GM15510 (cell line): Measurements from ENCODE around the gene SLC19A1.

Experiments
- POLR2A ChIP-seq: IDR thresholded peaks from 3 replicates; pipeline ENCODE4 v1.6.1; 2011; ENCODE audit warnings: borderline replicate concordance; ENCODE audit not compliant: insufficient read length; ENCODE audit errors: extremely low read depth

SLC19A1 gene

GRCh38 chr21:45514311-45515021 is 27.8 kb downstream of the SLC19A1 start:
- no peak for TF ChIP-seq POLR2A

DNA sequence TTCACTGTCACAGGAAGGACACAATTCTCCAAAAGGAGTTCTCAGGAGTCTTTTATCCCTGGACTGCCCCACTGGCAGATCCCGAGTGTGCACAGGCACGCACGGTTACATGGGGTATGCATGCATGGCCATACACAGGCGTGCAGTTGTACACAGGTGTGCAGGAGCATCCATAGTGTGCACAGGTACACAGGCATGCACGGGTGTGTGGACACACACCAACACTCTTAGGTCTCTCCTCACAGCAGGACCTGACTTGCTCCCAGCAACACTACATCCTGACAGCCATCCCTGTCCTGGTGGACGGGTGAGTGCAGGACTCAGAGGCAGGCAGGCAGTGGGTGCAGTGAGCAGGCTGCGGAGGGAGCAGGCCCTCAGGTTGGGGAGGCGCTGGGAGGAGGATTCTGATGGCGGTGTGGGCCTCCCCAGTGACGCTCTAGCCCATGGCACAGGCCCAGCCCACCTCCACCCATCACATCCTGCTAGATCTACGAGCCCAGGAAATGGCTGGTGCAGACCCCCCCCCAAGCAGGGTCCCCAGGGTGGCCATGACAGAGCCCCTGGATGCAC is 28.4 kb downstream of the SLC19A1 start:
- TF ChIP-seq POLR2A = no peak

DNA sequence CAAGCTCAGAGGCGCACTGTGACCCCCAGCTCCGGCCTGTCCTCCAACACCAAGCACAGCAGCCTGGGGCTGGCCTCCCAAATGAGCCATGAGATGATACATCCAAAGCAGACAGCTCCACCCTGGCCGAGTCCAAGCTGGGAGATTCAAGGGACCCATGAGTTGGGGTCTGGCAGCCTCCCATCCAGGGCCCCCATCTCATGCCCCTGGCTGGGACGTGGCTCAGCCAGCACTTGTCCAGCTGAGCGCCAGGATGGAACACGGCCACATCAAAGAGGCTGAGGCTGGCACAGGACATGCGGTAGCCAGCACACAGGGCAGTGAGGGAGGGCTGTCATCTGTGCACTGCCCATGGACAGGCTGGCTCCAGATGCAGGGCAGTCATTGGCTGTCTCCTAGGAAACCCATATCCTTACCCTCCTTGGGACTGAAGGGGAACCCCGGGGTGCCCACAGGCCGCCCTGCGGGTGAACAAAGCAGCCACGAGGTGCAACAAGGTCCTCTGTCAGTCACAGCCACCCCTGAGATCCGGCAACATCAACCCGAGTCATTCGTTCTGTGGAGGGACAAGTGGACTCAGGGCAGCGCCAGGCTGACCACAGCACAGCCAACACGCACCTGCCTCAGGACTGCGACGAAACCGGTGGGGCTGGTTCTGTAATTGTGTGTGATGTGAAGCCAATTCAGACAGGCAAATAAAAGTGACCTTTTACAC is 29.1 kb downstream of the SLC19A1 start:
- TF ChIP-seq POLR2A = peak; percentile 2

DNA sequence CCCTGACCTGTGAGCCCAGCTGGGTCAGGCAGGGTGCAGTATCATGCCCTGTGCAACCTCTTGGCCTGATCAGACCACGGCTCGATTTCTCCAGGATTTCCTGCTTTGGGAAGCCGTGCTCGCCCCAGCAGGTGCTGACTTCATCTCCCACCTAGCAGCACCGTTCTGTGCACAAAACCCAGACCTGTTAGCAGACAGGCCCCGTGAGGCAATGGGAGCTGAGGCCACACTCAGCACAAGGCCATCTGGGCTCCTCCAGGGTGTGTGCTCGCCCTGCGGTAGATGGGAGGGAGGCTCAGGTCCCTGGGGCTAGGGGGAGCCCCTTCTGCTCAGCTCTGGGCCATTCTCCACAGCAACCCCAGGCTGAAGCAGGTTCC is 29.6 kb downstream of the SLC19A1 start:
- TF ChIP-seq POLR2A = peak; percentile 2

DNA sequence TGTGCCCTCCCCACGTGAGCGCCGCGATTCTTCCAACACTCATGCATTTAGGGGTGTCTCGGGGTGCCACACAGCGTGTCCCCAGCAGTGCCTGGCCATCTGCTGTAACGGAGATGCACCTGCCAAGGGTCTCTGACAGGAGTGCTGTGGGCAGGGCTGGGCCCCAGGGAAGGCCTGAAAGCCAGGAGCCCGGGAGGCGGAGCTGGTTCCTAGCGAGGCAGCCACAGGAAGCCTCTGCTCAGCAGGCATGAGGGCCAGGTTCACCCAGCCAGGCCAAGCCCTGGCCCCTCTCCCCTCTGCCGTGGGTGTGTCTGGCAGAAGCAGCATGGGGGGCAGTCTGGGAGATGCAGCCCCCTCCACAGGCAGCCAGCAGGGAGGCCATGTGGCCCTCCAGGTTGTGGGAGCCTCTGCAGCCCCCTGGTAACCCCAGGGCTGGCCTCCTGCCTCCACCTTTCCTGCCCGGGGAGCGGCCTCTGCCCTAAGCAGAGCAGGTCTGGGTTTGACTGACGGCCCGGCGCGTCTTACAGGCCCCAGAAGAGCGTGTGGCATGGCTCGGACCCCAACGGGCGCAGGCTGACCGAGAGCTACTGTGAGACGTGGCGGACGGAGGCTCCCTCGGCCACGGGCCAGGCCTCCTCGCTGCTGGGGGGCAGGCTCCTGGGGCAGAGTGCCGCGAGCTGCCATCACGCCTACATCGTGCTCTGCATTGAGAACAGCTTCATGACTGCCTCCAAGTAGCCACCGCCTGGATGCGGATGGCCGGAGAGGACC is 30.4 kb downstream of the SLC19A1 start:
- no peak for TF ChIP-seq POLR2A

- no peak for TF ChIP-seq POLR2A
These were observed 31.2 kb downstream of the SLC19A1 start for GRCh38 chr21:45511007-45511406.

DNA sequence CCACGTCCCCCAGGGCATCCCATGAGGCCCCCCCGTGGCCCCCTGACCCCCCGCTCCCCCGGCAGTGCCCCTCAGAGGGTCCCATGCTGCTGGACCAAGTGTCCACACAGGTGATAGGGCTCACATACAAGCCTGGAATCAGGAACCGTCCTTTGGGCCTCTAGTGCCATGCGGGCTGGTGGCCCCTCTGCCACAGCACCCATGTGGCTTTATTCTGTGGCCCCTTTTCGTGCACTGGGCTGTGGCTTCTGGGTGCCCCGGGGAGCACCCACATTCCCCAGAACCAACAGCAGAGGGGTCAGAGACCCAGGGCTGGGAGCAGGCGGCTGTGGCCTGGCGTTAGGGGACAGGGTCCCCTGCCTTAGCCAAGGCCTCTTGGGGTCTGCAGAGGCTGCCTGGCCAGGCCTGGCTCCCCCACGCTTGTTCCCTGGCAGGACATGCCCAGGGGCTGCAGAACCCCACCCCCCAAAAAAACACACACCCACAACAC is 31.7 kb downstream of the SLC19A1 start:
- TF ChIP-seq POLR2A = no peak

DNA sequence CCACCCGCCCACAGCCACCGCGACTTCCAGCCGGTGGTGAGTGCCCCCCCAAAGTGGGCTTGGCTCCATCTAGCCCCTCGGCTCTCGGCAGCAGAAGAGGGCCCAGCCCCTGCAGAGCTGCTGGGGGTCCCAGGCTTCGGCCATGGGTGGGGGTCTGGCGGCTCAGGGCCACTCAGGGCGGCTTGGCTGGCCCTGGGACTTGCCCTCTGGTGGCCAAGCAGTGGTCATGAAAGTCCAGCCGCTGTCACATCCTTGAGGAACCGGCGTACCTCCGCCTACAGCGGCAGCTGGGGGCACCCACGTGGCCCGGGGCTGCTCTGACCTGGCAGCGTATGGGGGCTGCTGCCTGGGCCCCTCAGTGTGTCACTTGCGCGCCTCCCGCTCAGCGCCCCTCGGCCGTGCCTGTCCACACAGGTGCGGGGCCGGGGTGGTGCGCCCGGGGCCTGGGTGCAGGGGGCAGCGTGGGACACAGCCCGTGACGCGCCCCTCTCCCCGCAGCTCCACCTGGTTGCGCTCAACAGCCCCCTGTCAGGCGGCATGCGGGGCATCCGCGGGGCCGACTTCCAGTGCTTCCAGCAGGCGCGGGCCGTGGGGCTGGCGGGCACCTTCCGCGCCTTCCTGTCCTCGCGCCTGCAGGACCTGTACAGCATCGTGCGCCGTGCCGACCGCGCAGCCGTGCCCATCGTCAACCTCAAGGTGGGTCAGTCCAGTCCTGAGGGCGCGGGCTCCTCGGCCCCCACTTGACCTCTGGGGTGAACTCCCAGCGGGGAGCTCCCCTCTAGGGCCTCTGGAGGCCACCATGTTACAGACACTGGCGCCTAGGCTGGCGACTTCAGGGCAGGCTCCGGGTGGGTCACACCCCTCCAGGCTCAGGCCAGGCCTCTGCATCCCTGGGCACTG is 32.4 kb downstream of the SLC19A1 start:
- TF ChIP-seq POLR2A = no peak

DNA sequence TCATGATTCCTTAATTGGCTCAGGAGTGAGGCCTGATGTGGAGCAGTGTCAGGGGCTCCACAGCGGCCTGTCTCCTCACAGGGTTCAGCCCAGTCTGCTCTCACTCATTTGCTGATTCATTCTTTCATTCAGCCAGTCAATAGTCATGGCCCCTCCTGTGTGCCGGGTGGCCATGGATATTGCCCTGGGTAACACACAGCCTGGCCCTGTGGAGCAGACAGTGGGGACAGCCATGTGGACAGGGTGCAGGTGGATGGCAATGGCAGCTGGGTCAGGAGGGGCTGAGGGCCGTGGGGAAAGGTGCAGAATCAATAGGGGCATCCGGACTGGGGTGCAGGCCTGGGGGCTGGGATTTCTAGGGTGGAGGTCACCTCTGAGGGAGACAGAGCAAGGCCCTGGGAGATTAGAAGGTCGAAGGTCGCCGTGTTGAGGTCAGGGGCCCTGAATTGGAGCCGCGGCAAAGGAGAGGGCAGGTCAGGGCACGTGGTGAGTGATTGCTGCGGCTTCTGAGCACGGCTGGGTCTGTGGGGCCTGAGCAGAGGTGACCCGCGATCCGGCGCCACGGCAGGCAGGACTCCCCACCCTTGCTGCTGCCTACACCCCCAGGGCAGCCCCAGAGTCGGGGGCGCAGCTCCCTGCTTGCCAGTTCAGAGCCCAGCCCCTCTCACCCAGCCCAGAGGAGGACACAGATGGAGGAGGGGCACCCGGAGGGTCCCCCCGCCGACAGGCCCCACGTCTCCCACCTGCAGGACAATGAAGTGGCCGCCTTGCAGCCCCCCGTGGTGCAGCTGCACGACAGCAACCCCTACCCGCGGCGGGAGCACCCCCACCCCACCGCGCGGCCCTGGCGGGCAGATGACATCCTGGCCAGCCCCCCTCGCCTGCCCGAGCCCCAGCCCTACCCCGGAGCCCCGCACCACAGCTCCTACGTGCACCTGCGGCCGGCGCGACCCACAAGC is 33.4 kb downstream of the SLC19A1 start:
- no peak for TF ChIP-seq POLR2A

DNA sequence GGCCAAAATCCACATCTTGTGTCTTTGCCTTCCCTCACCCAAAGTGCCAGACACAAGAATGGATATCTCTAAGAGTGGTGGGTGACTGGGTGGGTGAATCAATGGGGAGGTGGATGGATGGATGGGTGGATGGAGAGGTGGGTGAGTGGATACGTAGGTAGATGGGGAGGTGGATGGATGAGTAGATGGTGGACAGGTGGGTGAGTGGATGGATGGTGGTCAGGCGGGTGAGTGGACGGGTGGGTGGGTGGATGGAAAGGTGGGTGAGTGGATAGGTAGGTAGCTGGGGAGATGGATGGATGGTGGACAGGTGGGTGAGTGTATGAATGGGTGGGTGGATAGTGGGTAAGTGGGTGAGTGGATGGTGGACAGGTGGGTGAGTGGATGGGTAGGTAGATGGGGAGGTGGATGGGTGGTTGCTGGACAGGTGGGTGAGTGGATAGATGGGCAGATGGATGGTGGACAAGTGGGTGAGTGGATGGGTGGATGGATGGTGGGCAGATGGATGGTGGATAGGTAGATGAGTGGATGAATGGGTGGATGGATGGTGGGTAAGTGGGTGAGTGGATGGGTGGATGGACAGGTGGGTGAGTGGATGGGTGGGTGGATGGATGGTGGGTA is 34.2 kb downstream of the SLC19A1 start:
- no peak for TF ChIP-seq POLR2A

DNA sequence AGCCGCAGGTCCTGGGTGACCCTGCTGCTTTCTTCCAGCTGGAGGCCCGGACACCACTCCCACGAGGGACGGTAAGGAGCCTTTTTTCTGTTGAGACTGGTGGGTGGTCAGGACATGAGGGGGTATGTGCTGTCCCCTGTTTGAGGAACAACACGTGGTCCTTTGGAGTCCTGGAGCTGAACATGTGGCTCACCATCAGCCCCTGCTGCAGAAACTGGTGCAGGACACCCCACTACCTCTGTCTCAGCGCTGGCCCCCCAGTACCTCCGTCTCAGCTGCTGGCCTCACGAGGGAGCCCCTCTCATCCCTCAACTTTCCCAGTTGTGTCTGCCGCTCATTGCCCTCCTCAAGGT is 34.7 kb downstream of the SLC19A1 start:
- TF ChIP-seq POLR2A = no peak

DNA sequence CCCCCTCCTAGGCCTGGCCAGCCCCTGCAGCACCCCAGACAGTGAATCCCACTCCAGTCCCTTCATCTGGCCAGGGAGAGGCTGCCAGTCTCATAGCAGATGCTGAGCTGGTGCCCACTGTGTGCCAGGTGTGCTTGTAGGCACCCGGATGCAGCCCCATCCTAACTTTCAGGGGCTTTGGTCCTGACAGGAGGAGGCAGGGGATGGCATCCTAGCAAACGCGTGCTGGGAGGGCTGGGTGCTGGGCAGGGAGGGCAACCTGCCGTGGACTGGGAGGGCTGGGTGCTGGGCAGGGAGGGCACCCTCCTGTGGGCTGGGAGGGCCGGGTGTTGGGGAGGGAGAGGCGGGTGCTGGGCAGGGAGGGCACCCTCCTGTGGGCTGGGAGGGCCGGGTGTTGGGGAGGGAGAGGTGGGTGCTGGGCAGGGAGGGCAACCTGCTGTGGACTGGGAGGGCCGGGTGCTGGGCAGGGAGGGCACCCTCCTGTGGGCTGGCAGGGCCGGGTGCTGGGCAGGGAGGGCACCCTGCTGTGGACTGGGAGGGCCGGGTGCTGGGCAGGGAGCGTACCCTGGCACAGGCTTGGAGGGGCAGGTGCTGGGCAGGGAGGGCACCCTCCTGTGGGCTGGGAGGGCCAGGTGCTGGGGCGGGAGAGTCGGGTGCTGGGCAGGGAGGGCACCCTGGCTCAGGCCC is 35.3 kb downstream of the SLC19A1 start:
- TF ChIP-seq POLR2A = no peak
